ENCODE data around the gene OR1F1.

Gene OR1F1

GRCh38 chr16:3241761-3242160, 53.8 kb downstream of the OR1F1 start:
- no peak for ATAC-seq
- no peak for TF ChIP-seq CSDC2 (CRISPR knock-in tag; IDR thresholded peaks at IDR 0.05)
- TF ChIP-seq ISL1 (CRISPR knock-in tag; IDR thresholded peaks at IDR 0.05) = no peak
- no peak for TF ChIP-seq ZC3H10 (CRISPR knock-in tag; IDR thresholded peaks at IDR 0.05)
- TF ChIP-seq ARNTL (CRISPR knock-in tag; IDR thresholded peaks at IDR 0.05; ENCODE audit: borderline replicate concordance, low read depth) = no peak
- TF ChIP-seq CREB5 (CRISPR knock-in tag; IDR thresholded peaks at IDR 0.05; ENCODE audit: low read depth) = no peak
- no peak for TF ChIP-seq ZFP30 (CRISPR knock-in tag; IDR thresholded peaks at IDR 0.05)
- no peak for TF ChIP-seq TSHZ2 (CRISPR knock-in tag; IDR thresholded peaks at IDR 0.05)
- TF ChIP-seq TCF4 (CRISPR knock-in tag; IDR thresholded peaks at IDR 0.05; ENCODE audit: borderline replicate concordance) = no peak
- no peak for TF ChIP-seq RARB (CRISPR knock-in tag; IDR thresholded peaks at IDR 0.05)
- no peak for TF ChIP-seq BACH2 (CRISPR knock-in tag; IDR thresholded peaks at IDR 0.05; ENCODE audit: borderline replicate concordance)
- TF ChIP-seq ESRRG (CRISPR knock-in tag; IDR thresholded peaks at IDR 0.05) = no peak
- no peak for TF ChIP-seq ZNF8 (CRISPR knock-in tag; IDR thresholded peaks at IDR 0.05)
- no peak for TF ChIP-seq PATZ1 (CRISPR knock-in tag; IDR thresholded peaks at IDR 0.05; ENCODE audit: borderline replicate concordance)
- no peak for TF ChIP-seq ZNF70 (CRISPR knock-in tag; IDR thresholded peaks at IDR 0.05)
- no peak for TF ChIP-seq OSR1 (CRISPR knock-in tag; IDR thresholded peaks at IDR 0.05)

DNA sequence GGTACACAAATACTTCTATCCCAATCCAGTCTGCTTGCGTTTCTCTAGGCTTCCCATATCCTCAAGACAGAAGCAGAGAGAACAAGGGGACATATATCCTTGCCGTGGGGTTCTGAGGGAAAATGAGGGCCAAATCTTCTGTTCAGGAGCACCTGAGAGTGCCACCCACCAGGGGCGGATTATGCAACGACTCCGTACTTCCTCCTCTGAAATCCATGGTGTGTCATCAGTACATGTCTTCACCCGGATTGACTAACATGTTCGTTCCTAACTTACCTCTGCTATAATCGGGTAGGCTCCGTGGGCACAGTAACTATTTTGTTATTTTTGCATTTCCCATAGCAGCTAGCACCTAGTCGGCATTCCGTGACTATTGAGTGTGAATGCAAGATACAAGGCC, 54.7 kb downstream of the OR1F1 start:
- TF ChIP-seq ZFP3 (CRISPR knock-in tag; IDR thresholded peaks at IDR 0.05) (no peak), POU6F1 (CRISPR knock-in tag; IDR thresholded peaks at IDR 0.05; ENCODE audit: borderline replicate concordance, low read depth) (no peak), ZNF565 (CRISPR knock-in tag; conservative IDR thresholded peaks at IDR 0.05; ENCODE audit: low read depth) (no peak), PPARA (CRISPR knock-in tag; IDR thresholded peaks at IDR 0.05; ENCODE audit: borderline replicate concordance) (no peak), TCF4 (CRISPR knock-in tag; IDR thresholded peaks at IDR 0.05; ENCODE audit: borderline replicate concordance) (no peak), TSHZ2 (CRISPR knock-in tag; IDR thresholded peaks at IDR 0.05) (no peak), ARNTL (CRISPR knock-in tag; IDR thresholded peaks at IDR 0.05; ENCODE audit: borderline replicate concordance, low read depth) (no peak), ZFP30 (CRISPR knock-in tag; IDR thresholded peaks at IDR 0.05) (no peak), GLIS3 (CRISPR knock-in tag; IDR thresholded peaks at IDR 0.05) (no peak), CSRNP3 (CRISPR knock-in tag; IDR thresholded peaks at IDR 0.05) (no peak), TOX (CRISPR knock-in tag; IDR thresholded peaks at IDR 0.05; ENCODE audit: borderline replicate concordance) (no peak), CREB5 (CRISPR knock-in tag; IDR thresholded peaks at IDR 0.05; ENCODE audit: low read depth) (no peak)
- ATAC-seq = no peak
